ENCODE results near the gene IRAK1. TPM values are rescaled to one million over a fixed set of nuclear protein-coding genes. Genes with fewer than 3 reads are reported as not detected.

IRAK1 gene
- total and polyA plus RNA-seq, 8 donors, result 52.2 to 172 (median 65.4) TPM

- H3K36me3 ChIP-seq, result no peaks in the 10 kb centered on the region
- no peaks in the 10 kb centered on the region for H3K27me3 ChIP-seq
- ATAC-seq (no peak), DNase-seq (no peak)
- no peak for TF ChIP-seq CTCF (IDR thresholded peaks at IDR 0.05)
- no peak overlapping the region for H3K4me3 ChIP-seq
- intact Hi-C loops (cut with DNase I), result no loop called here
- no peak overlapping the region for H3K27ac ChIP-seq
- H3K4me1 ChIP-seq, result peaks cover 0 to 57% of the 10 kb centered on the region in 2 donors
- H3K9me3 ChIP-seq, result no peaks in the 10 kb centered on the region
Measured at GRCh38 chrX:154061801-154062200, 42.1 kb upstream of the IRAK1 start.

DNA sequence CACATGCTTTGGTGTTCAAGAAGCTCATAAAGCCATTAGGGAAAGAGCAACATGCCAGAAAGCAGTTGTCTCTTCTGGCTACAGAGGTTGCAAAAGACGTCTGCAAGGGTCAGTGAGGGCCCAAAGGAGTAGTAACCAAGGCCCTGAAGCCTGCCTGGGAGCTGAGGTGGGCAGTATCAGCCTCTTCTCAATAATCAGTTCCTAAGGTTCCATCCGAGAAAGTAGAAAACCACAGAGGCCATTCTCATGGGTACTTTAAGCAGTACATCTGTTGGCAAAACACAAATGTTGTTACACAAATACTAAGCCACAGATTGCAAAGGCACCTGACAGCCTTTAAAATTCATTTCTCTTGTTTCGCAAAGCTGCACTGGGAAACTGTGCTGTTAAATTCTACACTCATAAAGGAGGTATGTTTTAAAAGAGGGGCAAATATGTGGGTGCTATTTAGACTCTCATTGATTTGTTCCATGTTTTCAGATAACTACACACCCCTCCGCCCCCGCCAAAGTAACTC lies 40.1 kb upstream of the IRAK1 start:
- Histone ChIP-seq H3K4me3 (no peak overlapping the region), H3K27ac (peak overlapping the region in 1 of 2 donors; percentile 28), H3K4me1 (peaks cover 0 to 53% of the 10 kb centered on the region in 2 donors), H3K27me3 (no peaks in the 10 kb centered on the region), H3K36me3 (peaks cover 0 to 4% of the 10 kb centered on the region in 2 donors), H3K9me3 (no peaks in the 10 kb centered on the region)
- DNase-seq, result no peak
- intact Hi-C loops (cut with DNase I), result no loop called here
- ATAC-seq, result no peak
- TF ChIP-seq CTCF (IDR thresholded peaks at IDR 0.05), result no peak

GRCh38 chrX:154059231-154059630 lies 39.5 kb upstream of the IRAK1 start:
- intact Hi-C loops (cut with DNase I), result no loop called here
- H3K36me3 ChIP-seq, result peaks cover 0 to 4% of the 10 kb centered on the region in 2 donors
- H3K27ac ChIP-seq, result peak overlapping the region in 1 of 2 donors; percentile 28

GRCh38 chrX:154058214-154058997 lies 38.7 kb upstream of the IRAK1 start:
- H3K27me3 ChIP-seq, result no peaks in the 10 kb centered on the region
- no peak overlapping the region for H3K27ac ChIP-seq
- ATAC-seq, result no peak
- H3K9me3 ChIP-seq, result no peaks in the 10 kb centered on the region
- H3K4me3 ChIP-seq, result no peak overlapping the region
- intact Hi-C loops (cut with DNase I), result no loop called here
- DNase-seq, result no peak
- peaks cover 0 to 41% of the 10 kb centered on the region in 2 donors for H3K4me1 ChIP-seq
- TF ChIP-seq CTCF (IDR thresholded peaks at IDR 0.05), result no peak
- H3K36me3 ChIP-seq, result peaks cover 0 to 4% of the 10 kb centered on the region in 2 donors

More at GRCh38 chrX:154059231-154059630, 39.5 kb upstream of the IRAK1 start:
- TF ChIP-seq CTCF (IDR thresholded peaks at IDR 0.05), result no peak
- H3K4me3 ChIP-seq, result no peak overlapping the region
- ATAC-seq (no peak), DNase-seq (no peak)
- peaks cover 0 to 47% of the 10 kb centered on the region in 2 donors for H3K4me1 ChIP-seq
- no peaks in the 10 kb centered on the region for H3K9me3 ChIP-seq
- H3K27me3 ChIP-seq, result no peaks in the 10 kb centered on the region

GRCh38 chrX:154057791-154058190 lies 38.1 kb upstream of the IRAK1 start:
- no peaks in the 10 kb centered on the region for H3K27me3 ChIP-seq
- no peak for TF ChIP-seq CTCF (IDR thresholded peaks at IDR 0.05)
- intact Hi-C loops (cut with DNase I), result no loop called here
- H3K4me3 ChIP-seq, result no peak overlapping the region
- H3K36me3 ChIP-seq, result peaks cover 0 to 4% of the 10 kb centered on the region in 2 donors
- no peak overlapping the region for H3K27ac ChIP-seq
- H3K4me1 ChIP-seq, result peaks cover 0 to 41% of the 10 kb centered on the region in 2 donors
- ATAC-seq, result no peak
- H3K9me3 ChIP-seq, result no peaks in the 10 kb centered on the region
- no peak for DNase-seq
